Ovary (tissue), 3 donors: ENCODE measurements around the gene NFIA.

Experiments used
- CTCF ChIP-seq, 3 donors: fragments of 450-650 bp in 2 of 3; fragments of 200-600 bp in 1 of 3; IDR thresholded peaks; one replicate each; pipeline versions ENCODE4 v1.5.1 to v1.8.0; 2016 to 2022; ENCODE audit warnings: antibody characterized with exemption in 3 of 3, mild to moderate bottlenecking in 1 of 3
- EP300 ChIP-seq: sonication (generic); formaldehyde crosslinking; IDR thresholded peaks from one replicate; pipeline ENCODE4 v1.6.1; 2017; ENCODE audit warnings: antibody characterized with exemption
- POLR2A ChIP-seq: fragments of 450-650 bp; IDR thresholded peaks from one replicate; pipeline ENCODE4 v1.6.1; 2017; ENCODE audit warnings: antibody characterized with exemption, mild to moderate bottlenecking, moderate library complexity
- donor health status: DM: no; HTN: no; CAD: no.

- no peak for TF ChIP-seq CTCF (IDR thresholded peaks at IDR 0.05)
- TF ChIP-seq POLR2A, result no peak
- TF ChIP-seq EP300, result no peak
Measured at GRCh38 chr1:61085206-61085982, 3.0 kb downstream of the NFIA start.
